ENCODE measurements around the gene MPP1.

DNA sequence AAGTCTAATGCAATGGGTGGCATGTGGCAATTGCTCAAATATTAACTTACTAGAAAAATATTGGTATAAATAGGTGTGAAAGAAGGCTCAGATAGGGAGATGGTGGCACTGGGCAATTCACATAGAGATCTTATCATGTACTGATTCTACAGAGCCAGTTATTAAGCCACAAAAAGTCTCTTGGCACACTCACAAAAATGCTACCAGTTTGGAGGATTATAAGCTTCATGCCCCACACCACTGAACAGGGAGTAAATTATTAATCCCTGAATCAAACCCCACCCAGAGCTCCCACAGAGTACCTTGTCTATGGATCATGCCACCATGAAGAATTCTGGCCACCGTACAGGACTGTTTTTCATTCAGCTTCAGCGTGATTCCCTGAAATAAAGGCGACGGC lies 13.8 kb downstream of the MPP1 start:
- TF ChIP-seq, protein P1, sequence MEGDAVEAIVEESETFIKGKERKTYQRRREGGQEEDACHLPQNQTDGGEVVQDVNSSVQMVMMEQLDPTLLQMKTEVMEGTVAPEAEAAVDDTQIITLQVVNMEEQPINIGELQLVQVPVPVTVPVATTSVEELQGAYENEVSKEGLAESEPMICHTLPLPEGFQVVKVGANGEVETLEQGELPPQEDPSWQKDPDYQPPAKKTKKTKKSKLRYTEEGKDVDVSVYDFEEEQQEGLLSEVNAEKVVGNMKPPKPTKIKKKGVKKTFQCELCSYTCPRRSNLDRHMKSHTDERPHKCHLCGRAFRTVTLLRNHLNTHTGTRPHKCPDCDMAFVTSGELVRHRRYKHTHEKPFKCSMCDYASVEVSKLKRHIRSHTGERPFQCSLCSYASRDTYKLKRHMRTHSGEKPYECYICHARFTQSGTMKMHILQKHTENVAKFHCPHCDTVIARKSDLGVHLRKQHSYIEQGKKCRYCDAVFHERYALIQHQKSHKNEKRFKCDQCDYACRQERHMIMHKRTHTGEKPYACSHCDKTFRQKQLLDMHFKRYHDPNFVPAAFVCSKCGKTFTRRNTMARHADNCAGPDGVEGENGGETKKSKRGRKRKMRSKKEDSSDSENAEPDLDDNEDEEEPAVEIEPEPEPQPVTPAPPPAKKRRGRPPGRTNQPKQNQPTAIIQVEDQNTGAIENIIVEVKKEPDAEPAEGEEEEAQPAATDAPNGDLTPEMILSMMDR (IDR thresholded peaks at IDR 0.05), result no peak
- TF ChIP-seq POLR2A (IDR thresholded peaks at IDR 0.05; ENCODE audit: low read length), result no peak
- TF ChIP-seq KDM1A (IDR thresholded peaks at IDR 0.05; ENCODE audit: low read depth), result no peak
- TF ChIP-seq, protein P2, sequence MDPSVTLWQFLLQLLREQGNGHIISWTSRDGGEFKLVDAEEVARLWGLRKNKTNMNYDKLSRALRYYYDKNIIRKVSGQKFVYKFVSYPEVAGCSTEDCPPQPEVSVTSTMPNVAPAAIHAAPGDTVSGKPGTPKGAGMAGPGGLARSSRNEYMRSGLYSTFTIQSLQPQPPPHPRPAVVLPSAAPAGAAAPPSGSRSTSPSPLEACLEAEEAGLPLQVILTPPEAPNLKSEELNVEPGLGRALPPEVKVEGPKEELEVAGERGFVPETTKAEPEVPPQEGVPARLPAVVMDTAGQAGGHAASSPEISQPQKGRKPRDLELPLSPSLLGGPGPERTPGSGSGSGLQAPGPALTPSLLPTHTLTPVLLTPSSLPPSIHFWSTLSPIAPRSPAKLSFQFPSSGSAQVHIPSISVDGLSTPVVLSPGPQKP (IDR thresholded peaks at IDR 0.05; ENCODE audit: low read depth, low read length), result no peak
- TF ChIP-seq, protein P3, sequence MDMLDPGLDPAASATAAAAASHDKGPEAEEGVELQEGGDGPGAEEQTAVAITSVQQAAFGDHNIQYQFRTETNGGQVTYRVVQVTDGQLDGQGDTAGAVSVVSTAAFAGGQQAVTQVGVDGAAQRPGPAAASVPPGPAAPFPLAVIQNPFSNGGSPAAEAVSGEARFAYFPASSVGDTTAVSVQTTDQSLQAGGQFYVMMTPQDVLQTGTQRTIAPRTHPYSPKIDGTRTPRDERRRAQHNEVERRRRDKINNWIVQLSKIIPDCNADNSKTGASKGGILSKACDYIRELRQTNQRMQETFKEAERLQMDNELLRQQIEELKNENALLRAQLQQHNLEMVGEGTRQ (IDR thresholded peaks at IDR 0.05), result no peak
- TF ChIP-seq FOXS1 (CRISPR knock-in tag; IDR thresholded peaks at IDR 0.05), result no peak
- TF ChIP-seq MAFK (IDR thresholded peaks at IDR 0.05; ENCODE audit: partially characterized antibody), result no peak
- TF ChIP-seq TFCP2L1 (CRISPR knock-in tag; IDR thresholded peaks at IDR 0.05), result no peak
- TF ChIP-seq, protein P4, sequence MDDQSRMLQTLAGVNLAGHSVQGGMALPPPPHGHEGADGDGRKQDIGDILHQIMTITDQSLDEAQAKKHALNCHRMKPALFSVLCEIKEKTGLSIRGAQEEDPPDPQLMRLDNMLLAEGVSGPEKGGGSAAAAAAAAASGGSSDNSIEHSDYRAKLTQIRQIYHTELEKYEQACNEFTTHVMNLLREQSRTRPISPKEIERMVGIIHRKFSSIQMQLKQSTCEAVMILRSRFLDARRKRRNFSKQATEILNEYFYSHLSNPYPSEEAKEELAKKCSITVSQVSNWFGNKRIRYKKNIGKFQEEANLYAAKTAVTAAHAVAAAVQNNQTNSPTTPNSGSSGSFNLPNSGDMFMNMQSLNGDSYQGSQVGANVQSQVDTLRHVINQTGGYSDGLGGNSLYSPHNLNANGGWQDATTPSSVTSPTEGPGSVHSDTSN (IDR thresholded peaks at IDR 0.05), result no peak
